Fibroblast of lung (primary cell): ENCODE data around the gene RTN4RL2. TPM values are rescaled to one million over a fixed set of nuclear protein-coding genes. Genes with fewer than 3 reads are reported as not detected.

Experiments
- DNase-seq, 2 donors: peaks; one replicate each; pipeline versions ENCODE4 v3.0.0 to v3.0.0-alpha.2; 2010; ENCODE audit warnings: low read depth in 2 of 2
- H2AFZ ChIP-seq: 2 replicates; pipeline ENCODE4 v1.5.1; 2012; ENCODE audit warnings: low read length, control low read depth, inconsistent platforms
- H3K27ac ChIP-seq: 2 replicates; pipeline ENCODE4 v1.5.1; 2011; ENCODE audit warnings: low read length, control low read depth; ENCODE audit not compliant: insufficient read depth
- H3K27me3 ChIP-seq: 2 replicates; pipeline ENCODE4 v1.5.1; 2011; ENCODE audit warnings: mild to moderate bottlenecking, low read length; ENCODE audit not compliant: control insufficient read depth, insufficient read depth
- H3K36me3 ChIP-seq: 2 replicates; pipeline ENCODE4 v1.5.1; 2011; ENCODE audit warnings: low read length; ENCODE audit not compliant: control insufficient read depth, insufficient read depth
- H3K4me1 ChIP-seq: 2 replicates; pipeline ENCODE4 v1.5.1; 2011; ENCODE audit warnings: low read length; ENCODE audit not compliant: control insufficient read depth, insufficient read depth; ENCODE audit errors: extremely low read depth
- H3K4me2 ChIP-seq: 2 replicates; pipeline ENCODE4 v1.5.1; 2011; ENCODE audit warnings: low read length, control low read depth; ENCODE audit not compliant: insufficient read depth; ENCODE audit errors: extremely low read depth
- H3K4me3 ChIP-seq, 4 experiments: fragments of 200-600 bp in 1 of 4; sonication (generic) in 1 of 4; replicated peaks in 1 of 4; 2 replicates each; pipeline ENCODE4 v1.5.1; 2011 to 2016; ENCODE audit warnings: low read length in 4 of 4, low read depth in 3 of 4, mild to moderate bottlenecking in 3 of 4, control low read depth in 2 of 4, inconsistent platforms in 1 of 4, mixed read lengths in 1 of 4; ENCODE audit not compliant: insufficient read depth in 1 of 4; ENCODE audit errors: control extremely low read depth in 1 of 4
- H3K79me2 ChIP-seq: 2 replicates; pipeline ENCODE4 v1.5.1; 2012; ENCODE audit warnings: mild to moderate bottlenecking, low read length, inconsistent platforms; ENCODE audit not compliant: control insufficient read depth, insufficient read depth
- H3K9ac ChIP-seq: 2 replicates; pipeline ENCODE4 v1.5.1; 2011; ENCODE audit warnings: mild to moderate bottlenecking, low read length, control low read depth; ENCODE audit not compliant: insufficient read depth
- H3K9me3 ChIP-seq: 2 replicates; pipeline ENCODE4 v1.5.1; 2012; ENCODE audit warnings: low read depth, low read length; ENCODE audit not compliant: control insufficient read depth, insufficient read depth
- H4K20me1 ChIP-seq: 2 replicates; pipeline ENCODE4 v1.5.1; 2011; ENCODE audit warnings: low read length; ENCODE audit not compliant: control insufficient read depth, insufficient read depth; ENCODE audit errors: extremely low read depth
- EZH2 ChIP-seq: IDR thresholded peaks from 2 replicates; pipeline ENCODE4 v1.5.1; 2012; ENCODE audit warnings: low read length, control low read depth, mild to moderate bottlenecking; ENCODE audit errors: missing control alignments
- polyA plus RNA-seq, 2 donors: library from polyadenylated mRNA; depleted of rRNA in 1 of 2; stranded (reverse) in 1 of 2; unstranded in 1 of 2; fragments of >200 nt; gene quantifications; 2 replicates each; pipeline ENCODE4 v1.2.1, GENCODE V29; 2011 to 2012; ENCODE audit warnings: missing spikeins in 1 of 2
- total RNA-seq: library from RNA; depleted of rRNA; stranded (reverse); fragments of >200 nt; gene quantifications from 2 replicates; pipeline ENCODE4 v1.2.1, GENCODE V29; 2014
- TF ChIP-seq, protein P1 (sequence below), 2 donors: IDR thresholded peaks in 1 of 2; conservative IDR thresholded peaks in 1 of 2; 1 replicate in 1 of 2; 2 replicates in 1 of 2; pipeline ENCODE4 v1.5.1; 2011 to 2012; ENCODE audit warnings: low read length in 2 of 2, control low read depth in 1 of 2, inconsistent platforms in 1 of 2, low read depth in 1 of 2, mild to moderate bottlenecking in 1 of 2

RTN4RL2 gene
- total and polyA plus RNA-seq, 2 donors (not counting 1 experiment from before 2014, with no cell fraction given): 0.17 to 0.27 TPM

DNA sequence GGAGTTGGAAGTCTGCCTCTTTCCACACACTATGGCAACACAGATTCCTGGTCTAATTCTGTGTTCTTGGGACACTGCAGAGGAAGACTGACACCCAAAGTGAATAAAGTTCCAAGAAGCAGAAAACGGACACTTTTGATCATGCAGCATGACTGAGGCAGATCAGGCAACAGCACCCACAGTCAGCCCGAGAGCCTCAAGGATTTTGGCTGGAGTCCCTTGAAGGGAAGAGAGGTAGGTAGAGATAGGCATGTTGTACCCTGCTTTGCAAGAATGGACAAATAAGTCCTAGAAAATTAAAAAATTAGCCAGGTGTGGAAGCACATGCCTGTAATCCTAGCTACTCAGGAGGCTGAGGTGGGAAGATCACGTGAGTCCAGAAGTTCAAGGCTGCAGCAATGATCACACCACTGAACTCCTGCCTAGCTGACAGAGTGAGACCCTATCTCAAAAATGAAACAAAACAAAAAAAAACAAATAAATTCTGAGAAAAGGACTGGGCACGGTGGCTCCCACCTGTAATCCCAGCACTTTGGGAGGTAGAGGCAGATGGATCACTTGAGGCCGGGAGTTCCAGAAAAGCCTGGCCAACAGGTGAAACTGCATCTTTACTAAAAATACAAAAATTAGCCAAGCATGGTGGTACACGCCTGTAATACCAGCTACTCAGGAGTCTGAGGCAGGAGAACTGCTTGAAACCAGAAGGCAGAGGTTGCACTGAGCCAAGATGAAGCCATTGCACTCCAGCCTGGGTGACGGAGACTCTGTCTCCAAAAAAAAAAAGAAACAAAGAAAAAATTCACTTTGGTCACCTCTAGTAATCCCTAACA is 48.2 kb downstream of the RTN4RL2 start:
- no peak overlapping the region for H3K4me3 ChIP-seq
- no peaks in the 10 kb centered on the region for H3K79me2 ChIP-seq
- TF ChIP-seq, protein P1, sequence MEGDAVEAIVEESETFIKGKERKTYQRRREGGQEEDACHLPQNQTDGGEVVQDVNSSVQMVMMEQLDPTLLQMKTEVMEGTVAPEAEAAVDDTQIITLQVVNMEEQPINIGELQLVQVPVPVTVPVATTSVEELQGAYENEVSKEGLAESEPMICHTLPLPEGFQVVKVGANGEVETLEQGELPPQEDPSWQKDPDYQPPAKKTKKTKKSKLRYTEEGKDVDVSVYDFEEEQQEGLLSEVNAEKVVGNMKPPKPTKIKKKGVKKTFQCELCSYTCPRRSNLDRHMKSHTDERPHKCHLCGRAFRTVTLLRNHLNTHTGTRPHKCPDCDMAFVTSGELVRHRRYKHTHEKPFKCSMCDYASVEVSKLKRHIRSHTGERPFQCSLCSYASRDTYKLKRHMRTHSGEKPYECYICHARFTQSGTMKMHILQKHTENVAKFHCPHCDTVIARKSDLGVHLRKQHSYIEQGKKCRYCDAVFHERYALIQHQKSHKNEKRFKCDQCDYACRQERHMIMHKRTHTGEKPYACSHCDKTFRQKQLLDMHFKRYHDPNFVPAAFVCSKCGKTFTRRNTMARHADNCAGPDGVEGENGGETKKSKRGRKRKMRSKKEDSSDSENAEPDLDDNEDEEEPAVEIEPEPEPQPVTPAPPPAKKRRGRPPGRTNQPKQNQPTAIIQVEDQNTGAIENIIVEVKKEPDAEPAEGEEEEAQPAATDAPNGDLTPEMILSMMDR (conservative IDR thresholded peaks at IDR 0.05 in 1 of 2, IDR thresholded peaks at IDR 0.05 in 1 of 2; ENCODE audit: low read depth in 1 of 2, low read length in 2 of 2): no peak
- no peak for TF ChIP-seq EZH2
- H3K4me1 ChIP-seq: no peaks in the 10 kb centered on the region
- no peaks in the 10 kb centered on the region for H4K20me1 ChIP-seq
- no peaks in the 10 kb centered on the region for H3K27me3 ChIP-seq
- H3K9me3 ChIP-seq: no peaks in the 10 kb centered on the region
- DNase-seq: no peak
- no peak overlapping the region for H3K27ac ChIP-seq
- no peak overlapping the region for H3K9ac ChIP-seq
- peaks cover 3% of the 10 kb centered on the region for H3K36me3 ChIP-seq
- H2AFZ ChIP-seq: no peak overlapping the region
- no peak overlapping the region for H3K4me2 ChIP-seq

- no peak overlapping the region for H3K4me3 ChIP-seq
- H3K36me3 ChIP-seq: peaks cover 3% of the 10 kb centered on the region
- H3K9me3 ChIP-seq: no peaks in the 10 kb centered on the region
- H3K4me2 ChIP-seq: no peak overlapping the region
- no peaks in the 10 kb centered on the region for H3K79me2 ChIP-seq
- H2AFZ ChIP-seq: no peak overlapping the region
- no peak for TF ChIP-seq EZH2
- TF ChIP-seq, protein P1 (conservative IDR thresholded peaks at IDR 0.05 in 1 of 2, IDR thresholded peaks at IDR 0.05 in 1 of 2; ENCODE audit: low read depth in 1 of 2, low read length in 2 of 2): no peak
- H3K4me1 ChIP-seq: peaks cover 3% of the 10 kb centered on the region
- no peaks in the 10 kb centered on the region for H3K27me3 ChIP-seq
- no peak overlapping the region for H3K27ac ChIP-seq
- no peaks in the 10 kb centered on the region for H4K20me1 ChIP-seq
- DNase-seq: no peak
- no peak overlapping the region for H3K9ac ChIP-seq
Observed at GRCh38 chr11:57511741-57512430, 51.6 kb downstream of the RTN4RL2 start.

DNA sequence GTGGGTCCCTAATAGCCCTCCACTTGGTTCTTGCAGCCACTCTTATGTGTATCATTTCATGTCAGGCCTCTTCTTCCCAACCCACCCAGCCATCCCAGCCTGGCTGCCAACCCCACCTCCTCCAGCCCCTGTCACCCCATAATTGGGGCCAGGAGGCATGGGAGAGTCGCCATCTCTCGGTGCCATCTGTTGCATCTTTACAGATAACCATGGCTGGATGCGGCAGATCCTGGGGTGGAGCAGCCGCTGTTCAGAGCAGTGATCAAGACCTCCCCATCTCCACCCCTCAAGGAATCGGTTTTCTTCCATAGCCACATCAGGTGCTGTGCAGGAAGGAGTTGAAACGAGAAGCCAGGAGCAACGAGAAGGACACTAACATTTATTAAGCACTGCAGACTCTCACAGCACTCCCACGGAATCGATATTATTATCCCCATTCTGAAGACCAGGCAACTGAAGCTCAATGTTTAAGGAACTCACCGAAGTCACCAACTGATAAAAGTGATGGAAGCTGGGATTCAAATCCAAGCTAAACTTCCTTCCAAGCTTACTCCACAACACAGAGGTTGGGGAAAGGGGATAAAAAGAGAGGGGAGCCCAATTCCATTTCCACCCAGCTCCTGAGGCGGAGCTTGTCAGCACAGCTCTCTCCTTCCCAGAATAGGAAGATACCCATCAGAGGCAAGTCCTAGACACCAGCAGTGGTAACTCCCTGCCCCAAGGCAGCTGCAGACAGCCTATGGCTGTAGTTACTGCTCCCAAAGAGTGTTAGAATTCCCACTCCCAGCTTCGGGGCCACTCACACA is 52.5 kb downstream of the RTN4RL2 start:
- Histone ChIP-seq H3K9ac (no peak overlapping the region), H3K4me2 (no peak overlapping the region), H3K9me3 (no peaks in the 10 kb centered on the region), H3K36me3 (peaks cover 3% of the 10 kb centered on the region), H3K27ac (no peak overlapping the region), H4K20me1 (no peaks in the 10 kb centered on the region), H3K27me3 (no peaks in the 10 kb centered on the region), H3K79me2 (no peaks in the 10 kb centered on the region), H2AFZ (no peak overlapping the region), H3K4me1 (peaks cover 3% of the 10 kb centered on the region), H3K4me3 (peak overlapping the region in 1 of 4 experiments; percentile 91)
- no peak for TF ChIP-seq EZH2
- TF ChIP-seq, protein P1 (conservative IDR thresholded peaks at IDR 0.05 in 1 of 2, IDR thresholded peaks at IDR 0.05 in 1 of 2; ENCODE audit: low read depth in 1 of 2, low read length in 2 of 2): no peak
- no peak for DNase-seq
